ENCODE results near the gene SNX6.
"Not testable (repeated sequence)": the region's sequence is repeated elsewhere in the genome, so short reads cannot be mapped to it uniquely, and the experiment has no call there.

DNA sequence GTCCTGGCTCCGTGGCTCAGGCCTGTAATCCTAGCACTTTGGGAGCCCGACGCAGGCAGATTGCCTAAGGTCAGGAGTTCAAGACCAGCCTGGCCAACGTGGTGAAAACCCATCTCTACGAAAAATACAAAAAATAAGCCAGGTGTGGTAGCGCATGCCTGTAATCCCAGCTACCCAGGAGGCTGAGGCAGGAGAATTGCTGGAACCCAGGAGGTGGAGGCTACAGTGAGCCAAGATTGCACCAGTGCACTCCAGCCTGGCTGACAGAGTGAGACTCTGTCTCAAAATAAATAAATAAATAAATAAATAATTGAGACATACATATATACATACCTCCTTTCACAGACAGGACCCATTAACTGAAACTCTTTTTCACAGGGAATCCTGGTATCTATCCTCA lies 91.9 kb downstream of the SNX6 start:
- not testable (repeated sequence) for TF ChIP-seq POLR2AphosphoS5 (IDR thresholded peaks at IDR 0.05; ENCODE audit: low read length); ZNF24 (IDR thresholded peaks at IDR 0.05); FOS (IDR thresholded peaks at IDR 0.05; ENCODE audit: borderline replicate concordance, extremely low read depth, insufficient read length); SIX5 (IDR thresholded peaks at IDR 0.05; ENCODE audit: low read depth, low read length, severe bottlenecking); PML (IDR thresholded peaks at IDR 0.05; ENCODE audit: low read length); EZH2 (IDR thresholded peaks at IDR 0.05; ENCODE audit: borderline replicate concordance, control insufficient read depth, low read depth, low read length)
